HG02970 (cell line): ENCODE measurements around the gene CBX5.
A peak's percentile ranks its signal among the peaks of the same experiment; 100 is the strongest.
"Not testable (repeated sequence)": the region's sequence is repeated elsewhere in the genome, so short reads cannot be mapped to it uniquely, and the experiment has no call there.

Source experiments
- ATAC-seq: cut with Tn5 transposase; IDR thresholded peaks from one replicate; pipeline ENCODE4 v1.9.1; 2021; ENCODE audit warnings: mild to moderate bottlenecking, moderate library complexity, moderate number of reproducible peaks; ENCODE audit not compliant: unreplicated experiment, low FRiP score

CBX5 gene

DNA sequence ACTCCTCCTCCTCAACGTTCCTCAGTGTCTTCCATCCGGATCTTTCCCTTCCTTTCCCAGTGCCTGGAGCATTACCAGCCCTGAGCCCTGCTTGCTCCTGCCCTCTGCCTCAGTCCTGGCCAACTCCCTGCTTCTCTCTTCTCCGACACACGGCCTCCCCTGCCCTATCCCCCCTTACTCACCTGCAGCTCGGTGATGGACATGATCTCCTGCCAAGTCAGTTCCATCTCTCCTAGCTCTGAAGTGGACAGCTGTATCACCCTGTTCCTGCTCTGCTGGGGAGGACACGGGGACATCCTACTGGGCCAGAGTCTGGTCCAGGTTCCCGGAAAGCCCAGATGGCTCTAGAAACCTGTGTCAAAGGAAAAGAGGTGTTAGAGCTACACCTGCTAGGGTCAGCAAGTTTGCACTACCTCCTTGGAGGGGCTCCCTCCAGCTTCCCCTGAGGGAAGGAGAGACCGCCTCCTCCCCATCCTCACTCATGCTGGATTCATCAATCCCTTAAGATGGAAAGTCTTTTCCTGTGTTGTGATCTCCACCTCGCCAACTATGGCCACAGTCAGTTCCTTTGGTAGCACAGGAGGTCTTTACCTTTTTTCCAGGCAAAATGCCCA, 15.1 kb upstream of the CBX5 start:
- no peak for ATAC-seq

DNA sequence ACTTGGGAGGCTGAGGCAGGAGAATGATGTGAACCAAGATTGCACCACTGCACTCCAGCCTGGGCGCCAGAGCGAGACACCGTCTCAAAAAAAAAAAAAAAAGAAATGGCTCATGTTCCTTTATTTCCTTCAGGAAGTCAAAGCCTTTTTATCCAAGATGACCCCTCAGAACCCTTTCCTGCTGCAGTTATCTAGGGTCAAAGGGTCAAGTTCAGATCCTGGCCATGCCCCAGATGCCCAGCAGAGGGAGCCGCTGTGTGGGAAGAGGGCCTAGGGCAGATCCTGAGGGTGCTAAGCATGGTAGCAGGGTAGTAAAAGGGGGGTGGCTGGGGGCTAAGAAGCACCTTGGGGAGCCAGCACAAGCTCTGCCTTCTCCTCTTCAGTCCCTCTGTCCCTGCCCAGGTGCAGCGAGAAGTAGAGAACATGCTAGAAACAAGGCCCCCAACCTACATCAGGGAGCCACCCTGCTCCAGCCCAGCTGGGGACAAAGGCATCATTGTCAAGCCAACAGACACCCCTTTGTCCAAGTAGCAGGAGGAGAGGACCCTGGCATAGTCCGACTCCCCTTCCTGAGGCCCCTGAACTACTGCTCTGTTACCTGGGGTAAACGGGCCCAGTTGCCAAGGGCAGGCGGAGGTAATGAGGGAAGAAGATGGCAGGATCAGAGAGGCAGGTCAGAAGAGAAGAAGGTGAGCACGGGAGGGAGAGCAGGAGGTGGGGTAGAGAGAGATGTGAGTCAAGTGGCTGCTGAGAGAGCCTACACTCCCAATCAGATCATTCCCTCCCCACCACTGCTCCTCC, 14.4 kb upstream of the CBX5 start:
- no peak for ATAC-seq

DNA sequence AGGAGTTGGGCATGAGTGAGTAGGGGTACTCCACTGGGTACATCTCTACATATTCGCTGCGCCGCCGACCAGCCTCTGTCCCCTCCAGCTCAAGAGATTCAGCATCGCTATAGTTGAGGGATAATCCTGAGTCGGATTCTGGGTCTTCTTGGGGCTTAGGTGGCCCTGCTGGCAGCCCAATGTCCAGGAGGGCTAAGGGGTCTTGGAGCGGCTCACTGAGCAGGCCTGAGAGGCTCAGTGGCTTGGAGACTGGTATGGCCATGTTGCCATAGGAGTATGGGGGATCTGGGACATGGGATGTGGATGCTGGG, 13.0 kb upstream of the CBX5 start:
- ATAC-seq: no peak

DNA sequence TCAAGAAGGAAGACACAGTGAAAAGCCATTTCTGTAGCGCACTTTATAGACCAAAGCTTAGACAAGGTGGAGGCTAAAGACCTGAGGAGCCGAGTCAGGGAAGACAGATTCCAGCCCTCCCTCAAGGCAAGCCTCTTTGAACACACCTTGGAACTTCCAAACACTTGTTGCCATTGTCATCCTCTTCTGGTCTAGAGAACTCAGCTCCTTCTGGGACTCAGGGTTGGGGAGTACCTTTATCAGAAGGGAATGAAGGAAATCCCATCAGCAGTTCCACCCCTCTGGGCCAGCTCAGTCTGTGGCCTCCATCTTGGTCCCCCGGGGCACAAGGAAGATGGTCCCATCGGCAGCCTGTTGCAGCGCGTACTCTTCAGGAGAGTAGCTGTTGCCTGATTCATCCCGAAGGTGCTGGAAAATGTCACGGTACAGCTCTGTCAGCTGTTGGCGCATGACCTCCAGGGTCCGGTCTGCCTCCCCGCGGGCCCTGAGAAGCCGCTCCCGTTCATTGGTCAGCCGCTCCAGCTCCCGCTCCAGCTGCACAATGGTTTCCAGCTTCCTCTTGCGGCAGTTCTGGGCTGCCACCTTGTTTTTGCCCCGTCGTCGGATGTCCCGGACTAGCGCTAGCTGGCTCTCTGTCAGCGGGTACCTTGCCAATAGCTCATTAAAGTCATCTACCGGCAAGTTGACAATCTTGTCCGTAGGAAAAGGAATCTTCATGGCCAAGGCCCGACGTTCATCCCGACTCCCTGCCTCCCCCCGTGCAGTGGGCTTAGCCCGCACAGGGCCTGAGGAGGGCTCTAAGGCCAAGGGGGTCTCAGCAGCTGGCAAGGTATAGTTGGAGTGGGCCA, 12.4 kb upstream of the CBX5 start:
- no peak for ATAC-seq

DNA sequence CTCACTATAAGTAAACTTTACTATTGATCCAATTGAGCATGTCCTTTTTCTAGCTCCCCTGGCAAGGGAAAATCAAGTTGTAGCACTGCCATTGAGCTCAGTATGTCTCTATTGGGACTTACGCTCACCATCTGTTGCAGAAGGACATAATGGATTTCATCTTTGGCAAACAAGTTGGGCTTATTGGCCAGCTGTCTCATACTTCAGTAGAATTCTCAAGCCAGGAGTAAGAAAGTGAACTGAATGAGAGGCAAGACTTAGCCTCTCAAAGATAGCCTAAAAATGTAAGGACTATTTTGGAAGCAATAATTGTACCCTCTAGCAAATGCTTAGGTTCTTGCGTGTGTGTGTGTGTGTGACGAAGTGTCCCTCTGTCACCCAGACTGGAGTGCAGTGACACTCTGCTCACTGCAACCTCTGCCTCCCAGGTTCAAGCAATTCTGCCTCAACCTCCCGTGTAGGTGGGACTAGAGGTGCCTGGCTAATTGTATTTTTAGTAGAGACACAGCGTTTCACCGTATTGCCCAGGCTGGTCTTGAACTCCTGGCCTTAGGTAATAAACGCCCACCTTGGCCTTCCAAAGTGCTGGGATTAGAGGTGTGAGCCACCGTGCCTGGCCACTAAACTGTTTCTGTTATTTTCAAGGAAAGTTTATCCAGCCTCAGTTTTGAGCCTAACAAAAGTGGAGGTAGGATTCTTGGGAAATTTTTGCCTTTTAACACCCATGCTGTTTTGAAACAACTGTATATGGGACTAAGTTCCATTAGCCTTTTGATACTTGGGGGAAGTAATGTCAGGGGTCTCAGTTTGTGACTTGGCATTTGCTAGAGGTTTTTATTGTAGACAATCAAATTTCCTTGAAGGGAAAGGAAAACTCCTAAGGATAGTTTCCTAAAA, 7.6 kb upstream of the CBX5 start:
- no peak for ATAC-seq

DNA sequence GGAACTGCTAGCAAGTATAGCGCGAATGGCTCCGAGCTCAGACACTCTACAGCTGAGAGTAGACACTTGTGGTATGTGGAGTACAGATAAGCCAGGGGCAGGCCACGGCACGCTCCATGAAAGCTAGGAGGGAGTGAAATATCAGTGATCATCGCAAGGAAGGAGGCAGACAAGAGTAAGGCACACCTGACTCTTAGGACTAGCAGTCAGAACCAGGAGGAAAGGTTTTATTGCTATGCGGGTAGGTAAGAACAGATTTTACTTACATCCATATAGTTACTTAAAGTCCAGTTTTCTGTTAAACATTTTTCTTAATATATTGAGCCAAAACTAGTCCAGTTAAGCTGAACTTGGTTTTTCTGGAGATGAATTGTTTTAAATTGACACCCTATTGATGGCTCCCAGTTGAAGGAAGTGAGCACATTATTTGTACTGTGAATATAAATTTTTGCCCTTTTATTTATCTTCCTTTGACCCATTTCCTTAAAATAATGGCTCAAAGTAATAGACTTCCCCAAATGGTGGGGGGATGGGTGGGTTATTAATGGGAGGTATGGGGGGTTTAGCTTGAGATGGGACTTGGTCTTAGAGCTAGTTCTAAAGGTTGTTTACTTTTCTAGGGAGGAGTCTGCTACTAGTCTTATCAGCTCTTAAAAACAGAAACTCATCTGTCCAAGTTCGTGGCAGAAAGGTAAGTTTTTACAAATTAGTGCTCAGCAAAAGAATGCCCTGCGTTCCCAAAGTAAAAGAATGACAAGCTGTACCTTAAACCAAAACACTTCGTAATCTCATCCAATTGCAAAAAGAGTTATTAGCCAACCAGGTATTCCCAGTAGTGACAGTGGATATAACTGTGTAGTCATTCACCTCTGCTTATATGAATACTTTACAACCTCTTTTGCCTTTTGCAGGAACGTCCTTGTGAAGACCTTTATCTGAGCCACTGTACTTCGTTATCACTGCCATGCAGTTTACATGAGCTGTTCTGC, 6.4 kb upstream of the CBX5 start:
- no peak for ATAC-seq

DNA sequence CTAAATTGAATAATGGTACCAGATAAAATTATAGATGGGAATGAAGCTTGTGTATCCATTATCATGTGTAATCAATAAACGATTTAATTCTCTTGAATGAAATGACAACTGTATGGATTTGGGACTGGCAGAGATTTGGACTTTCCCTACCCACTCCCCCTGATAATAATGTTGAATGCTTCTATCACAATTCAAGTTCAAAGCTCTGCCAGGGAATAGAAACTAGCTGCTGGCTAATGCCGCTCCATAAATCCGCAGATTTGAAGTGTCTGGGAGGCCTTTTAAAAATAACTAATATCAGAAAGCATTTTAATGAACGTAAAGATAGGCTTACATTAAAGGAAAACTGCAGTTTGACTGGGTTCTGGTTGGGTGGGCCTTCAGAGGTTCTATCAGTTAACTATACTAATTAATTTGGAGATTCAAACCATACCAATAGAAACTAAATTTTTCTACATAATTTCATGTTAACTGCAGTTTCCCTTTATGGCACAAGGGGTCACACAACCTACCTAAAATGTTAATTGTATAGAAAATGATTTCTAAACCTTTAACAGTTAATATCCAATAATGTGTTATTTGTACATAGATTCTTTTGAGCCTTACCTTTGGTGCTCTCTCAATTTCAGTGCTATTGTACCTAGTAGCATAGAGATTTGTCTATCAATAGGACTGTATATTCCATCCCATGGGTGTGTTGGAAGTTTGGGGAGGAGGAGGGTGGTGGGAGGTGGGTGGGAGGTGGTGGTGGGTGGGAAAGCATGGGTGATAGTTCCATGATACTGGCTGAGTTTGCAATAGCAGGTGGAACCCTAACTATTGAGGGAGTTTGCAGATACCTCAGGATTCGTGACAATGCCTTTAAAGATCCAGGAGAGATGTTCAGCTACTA, 5.5 kb upstream of the CBX5 start:
- ATAC-seq: no peak

DNA sequence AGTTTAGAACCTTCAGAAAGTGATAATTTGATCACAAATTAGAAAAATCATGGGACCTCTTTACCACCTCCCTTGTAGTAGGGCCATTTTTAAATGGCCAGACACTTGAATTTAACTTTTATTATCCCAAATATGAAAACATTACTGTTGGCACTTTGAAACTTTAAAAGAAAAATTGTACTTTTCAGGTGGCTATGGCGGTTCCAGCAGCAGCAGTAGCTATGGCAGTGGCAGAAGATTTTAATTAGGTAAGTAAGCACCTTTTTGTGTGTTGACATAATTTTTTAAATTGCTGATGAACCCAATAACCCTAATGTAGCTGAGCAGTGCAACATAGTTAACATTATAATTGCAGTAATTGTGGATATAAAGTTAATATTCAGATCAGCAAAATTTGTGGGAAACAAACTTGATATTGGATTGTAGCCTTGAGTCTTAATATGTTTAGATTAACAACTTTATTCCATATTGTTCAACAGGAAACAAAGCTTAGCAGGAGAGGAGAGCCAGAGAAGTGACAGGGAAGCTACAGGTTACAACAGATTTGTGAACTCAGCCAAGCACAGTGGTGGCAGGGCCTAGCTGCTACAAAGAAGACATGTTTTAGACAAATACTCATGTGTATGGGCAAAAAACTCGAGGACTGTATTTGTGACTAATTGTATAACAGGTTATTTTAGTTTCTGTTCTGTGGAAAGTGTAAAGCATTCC, 4.3 kb upstream of the CBX5 start:
- ATAC-seq: not testable (repeated sequence)

DNA sequence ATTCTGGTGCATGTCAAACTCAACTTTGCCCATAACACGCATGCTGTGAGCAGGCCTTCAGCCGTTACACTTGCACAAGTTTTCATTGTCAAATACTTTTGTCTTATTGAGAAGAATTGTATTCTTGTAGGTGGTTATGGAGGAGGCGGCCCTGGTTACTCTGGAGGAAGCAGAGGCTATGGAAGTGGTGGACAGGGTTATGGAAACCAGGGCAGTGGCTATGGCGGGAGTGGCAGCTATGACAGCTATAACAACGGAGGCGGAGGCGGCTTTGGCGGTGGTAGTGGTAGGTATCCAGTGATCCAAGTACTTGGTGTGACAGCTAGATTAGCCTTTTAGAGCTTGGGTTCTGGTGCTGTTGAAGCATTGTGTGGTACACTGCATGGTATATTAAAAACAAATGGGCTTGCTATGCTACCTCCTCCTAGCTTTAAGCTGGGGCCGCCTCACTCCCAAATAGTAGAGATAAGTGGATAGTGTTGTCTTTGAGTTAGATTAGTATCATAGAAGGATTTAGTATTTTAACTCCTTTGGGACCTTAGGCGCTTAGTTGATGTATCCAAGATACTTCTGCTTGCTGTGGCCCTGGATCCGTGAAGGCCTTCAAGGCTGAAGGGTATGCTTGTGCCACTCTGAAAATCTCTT, 3.1 kb upstream of the CBX5 start:
- no peak for ATAC-seq

DNA sequence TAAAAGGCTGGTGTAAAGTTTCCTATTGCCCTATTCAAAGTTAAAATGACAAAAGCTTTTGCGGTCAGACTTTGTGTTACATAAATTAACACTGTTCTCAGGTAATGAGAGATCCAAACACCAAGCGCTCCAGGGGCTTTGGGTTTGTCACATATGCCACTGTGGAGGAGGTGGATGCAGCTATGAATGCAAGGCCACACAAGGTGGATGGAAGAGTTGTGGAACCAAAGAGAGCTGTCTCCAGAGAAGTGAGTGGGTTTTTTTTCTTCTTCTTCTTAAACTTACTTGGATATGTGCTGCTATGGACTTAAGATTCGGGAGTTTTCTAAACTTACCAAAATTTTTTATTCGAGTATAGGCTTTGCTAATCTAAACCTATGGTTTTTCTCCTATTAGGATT, 1.8 kb upstream of the CBX5 start:
- not testable (repeated sequence) for ATAC-seq

DNA sequence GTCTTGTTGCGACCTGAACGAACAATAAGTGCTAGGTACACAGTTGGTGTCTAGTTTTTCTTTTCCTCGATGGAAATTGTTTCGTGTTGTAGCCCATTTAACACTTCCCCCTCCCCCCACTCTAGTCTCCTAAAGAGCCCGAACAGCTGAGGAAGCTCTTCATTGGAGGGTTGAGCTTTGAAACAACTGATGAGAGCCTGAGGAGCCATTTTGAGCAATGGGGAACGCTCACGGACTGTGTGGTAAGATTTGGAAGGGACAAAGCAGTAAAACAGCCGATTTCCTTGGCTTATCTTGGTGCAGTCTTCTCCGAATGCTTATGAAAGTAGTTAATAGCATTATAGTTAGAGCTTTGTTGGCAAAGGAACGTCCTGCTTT, 1.3 kb upstream of the CBX5 start:
- ATAC-seq: not testable (repeated sequence)

DNA sequence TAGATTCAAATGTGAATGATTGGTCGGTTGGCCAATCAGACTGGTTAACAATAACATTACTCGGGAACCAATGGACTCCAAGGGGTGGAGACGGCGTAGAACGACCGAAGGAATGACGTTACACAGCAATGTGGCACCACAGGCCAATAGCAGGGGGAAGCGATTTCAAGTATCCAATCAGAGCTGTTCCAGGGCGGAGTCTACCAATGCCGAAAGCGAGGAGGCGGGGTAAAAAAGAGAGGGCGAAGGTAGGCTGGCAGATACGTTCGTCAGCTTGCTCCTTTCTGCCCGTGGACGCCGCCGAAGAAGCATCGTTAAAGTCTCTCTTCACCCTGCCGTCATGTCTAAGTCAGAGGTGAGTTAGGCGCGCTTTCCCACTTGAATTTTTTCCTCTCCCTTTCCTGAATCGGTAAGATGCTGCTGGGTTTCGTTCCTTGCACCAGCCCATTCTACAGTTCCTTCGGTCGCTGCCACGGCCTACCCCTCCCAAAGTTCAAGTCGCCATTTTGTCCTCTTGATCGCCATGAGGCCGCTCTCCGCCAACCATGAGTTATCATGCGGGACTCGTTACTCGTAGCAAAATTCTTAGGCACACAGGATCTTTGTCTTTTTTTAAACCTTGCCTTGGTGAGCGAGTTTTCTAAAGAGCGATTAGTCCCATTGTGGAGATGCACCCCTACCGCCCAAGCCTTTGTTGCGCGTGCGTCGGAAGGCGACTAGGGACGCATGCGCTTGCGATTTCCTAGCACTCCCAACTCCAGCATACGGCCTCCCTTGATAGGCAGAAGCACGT, 742 bp upstream of the CBX5 start, which contains the start of gene HNRNPA1:
TSS of gene HNRNPA1 (plus strand) at position 259 of the 793 bp plus-strand sequence. CDS start at position 341, 82 bp downstream.
- peak; percentile 83 for ATAC-seq

DNA sequence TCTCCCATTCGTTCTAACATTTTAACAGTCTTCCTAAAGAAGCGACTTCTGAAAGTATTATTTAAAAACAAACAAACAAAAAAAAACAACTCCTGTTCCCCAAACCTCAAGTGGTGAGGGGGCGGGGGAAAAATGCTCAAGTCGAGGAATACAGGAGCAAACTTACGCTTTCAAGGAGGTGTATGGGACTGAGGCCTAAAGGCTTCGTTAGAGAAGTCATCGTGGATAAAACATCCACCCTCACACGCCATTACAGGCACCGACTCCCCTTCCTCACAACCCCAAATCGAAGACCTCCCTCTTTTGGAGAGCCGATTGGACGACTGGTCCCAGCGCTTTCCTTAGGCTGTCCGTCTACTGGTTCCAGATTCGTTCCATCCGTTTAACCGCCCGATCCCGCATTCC, 693 bp downstream of the CBX5 start:
- no peak for ATAC-seq

DNA sequence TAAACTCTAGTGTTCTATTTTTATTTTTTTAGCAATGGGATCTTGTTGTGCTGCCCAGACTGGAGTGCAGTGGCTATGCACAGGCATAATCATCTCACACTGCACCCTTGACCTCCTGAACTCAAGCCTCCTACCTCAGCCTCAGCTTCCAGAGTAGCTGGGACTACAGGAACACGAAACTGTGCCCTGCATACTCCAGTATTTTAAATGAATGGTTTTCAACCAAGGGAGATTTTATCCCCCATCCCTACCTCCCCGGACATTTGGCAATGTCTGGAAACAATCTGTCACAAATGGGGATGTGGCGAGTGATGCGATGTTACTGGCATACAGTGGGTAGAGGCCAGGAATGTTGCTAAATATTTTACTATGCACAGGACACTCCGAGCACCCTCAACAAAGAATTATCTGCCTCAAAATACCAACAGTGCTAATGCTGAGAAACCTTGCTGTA, 2.1 kb downstream of the CBX5 start:
- no peak for ATAC-seq

DNA sequence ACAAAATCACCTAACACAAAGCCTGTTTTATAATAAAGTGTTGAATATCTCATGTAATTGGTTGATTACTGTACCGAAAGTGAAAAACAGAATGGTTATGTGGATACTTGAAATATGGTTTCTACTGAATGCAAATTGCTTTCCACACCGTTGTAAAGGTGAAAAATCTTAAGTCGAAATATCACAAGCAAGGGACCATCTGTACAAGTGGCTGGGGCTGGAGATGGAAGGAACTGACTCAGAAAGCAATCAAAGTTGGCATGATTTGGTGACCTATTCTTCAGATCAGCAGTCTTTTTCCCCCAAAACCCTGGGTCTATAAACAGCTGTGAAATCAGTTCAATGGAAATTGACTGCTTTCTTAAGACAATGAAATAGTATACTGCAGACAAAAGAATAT, 3.6 kb downstream of the CBX5 start:
- ATAC-seq: no peak

DNA sequence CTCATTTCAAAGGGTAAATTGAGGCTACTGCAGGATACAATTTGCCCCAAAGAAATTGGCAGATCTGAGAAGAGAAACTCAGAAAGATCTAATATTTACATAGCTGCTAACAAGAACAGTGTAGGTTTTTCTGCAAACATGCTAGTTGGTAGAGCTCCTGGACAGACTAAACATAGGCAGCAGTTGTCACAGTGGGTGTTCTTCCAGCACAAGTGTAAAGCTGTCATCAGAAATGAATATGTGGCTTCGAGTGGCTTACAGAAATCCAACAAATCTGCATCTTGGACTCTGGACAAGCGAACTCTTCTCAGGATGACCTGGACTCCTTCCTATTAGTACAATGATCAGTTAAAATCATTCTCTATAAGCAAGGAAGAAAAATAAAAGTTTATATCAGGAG, 5.9 kb downstream of the CBX5 start:
- ATAC-seq: no peak
